Measurements from ENCODE around the gene RALGPS1.

GRCh38 chr9:127118597-127119319, 204.2 kb downstream of the RALGPS1 start:
- TF ChIP-seq CTCF (IDR thresholded peaks at IDR 0.05 in 8 of 11, conservative IDR thresholded peaks at IDR 0.05 in 3 of 11), result no peak
- no peak for TF ChIP-seq POLR2A (IDR thresholded peaks at IDR 0.05)
- TF ChIP-seq POLR2AphosphoS5 (IDR thresholded peaks at IDR 0.05), result no peak
